ENCODE data around the gene HEATR5B. TPM values are rescaled to one million over a fixed set of nuclear protein-coding genes. Genes with fewer than 3 reads are reported as not detected.
"Not testable (repeated sequence)": the region's sequence is repeated elsewhere in the genome, so short reads cannot be mapped to it uniquely, and the experiment has no call there.

The HEATR5B gene
- total and polyA plus RNA-seq, 9 donors, result 8.3 to 27.4 (median 14.0) TPM

GRCh38 chr2:36951574-36951973, 132.6 kb downstream of the HEATR5B start:
- Histone ChIP-seq H3K27ac (no peak overlapping the region), H3K36me3 (no peaks in the 10 kb centered on the region), H3K9me3 (no peaks in the 10 kb centered on the region), H3K27me3 (no peaks in the 10 kb centered on the region), H3K4me3 (no peak overlapping the region), H3K4me1 (ENCODE audit: insufficient read depth) (peaks cover 4% of the 10 kb centered on the region)
- WGBS, 3 donors, result 92 to 93% (median 93%) methylated on average over 7 of the region's 7 CpGs
- intact Hi-C loops (cut with DNase I), result no loop called here
- DNase-seq, result no peak
- no peak for TF ChIP-seq EP300 (IDR thresholded peaks at IDR 0.05)
- TF ChIP-seq CTCF (IDR thresholded peaks at IDR 0.05), result no peak
- TF ChIP-seq POLR2A (IDR thresholded peaks at IDR 0.05), result no peak

- Histone ChIP-seq H3K4me1 (ENCODE audit: insufficient read depth) (peaks cover 4% of the 10 kb centered on the region), H3K27me3 (no peaks in the 10 kb centered on the region), H3K27ac (no peak overlapping the region), H3K9me3 (no peaks in the 10 kb centered on the region), H3K36me3 (no peaks in the 10 kb centered on the region), H3K4me3 (no peak overlapping the region)
- WGBS, 3 donors, result 66 to 90% (median 81%) methylated on average over 2 of the region's 2 CpGs
- no peak for DNase-seq
- intact Hi-C loops (cut with DNase I), result no loop called here
- no peak for TF ChIP-seq CTCF (IDR thresholded peaks at IDR 0.05)
- no peak for TF ChIP-seq EP300 (IDR thresholded peaks at IDR 0.05)
- TF ChIP-seq POLR2A (IDR thresholded peaks at IDR 0.05), result no peak
Measured at GRCh38 chr2:36951027-36951518, 133.1 kb downstream of the HEATR5B start.

- no peaks in the 10 kb centered on the region for H3K9me3 ChIP-seq
- WGBS, 3 donors, result 73 to 78% (median 76%) methylated on average over 1 of the region's 1 CpG
- no peaks in the 10 kb centered on the region for H3K27me3 ChIP-seq
- H3K4me1 ChIP-seq (ENCODE audit: insufficient read depth), result peaks cover 3% of the 10 kb centered on the region
- no peak overlapping the region for H3K4me3 ChIP-seq
- no peak overlapping the region for H3K27ac ChIP-seq
- TF ChIP-seq CTCF (IDR thresholded peaks at IDR 0.05), result no peak
- TF ChIP-seq POLR2A (IDR thresholded peaks at IDR 0.05), result no peak
- no peak for TF ChIP-seq EP300 (IDR thresholded peaks at IDR 0.05)
- H3K36me3 ChIP-seq, result no peaks in the 10 kb centered on the region
- intact Hi-C loops (cut with DNase I), result no loop called here
- DNase-seq, result no peak
Measured at GRCh38 chr2:36949845-36950244, 134.3 kb downstream of the HEATR5B start.

GRCh38 chr2:36945240-36945639, 138.9 kb downstream of the HEATR5B start:
- H3K27ac ChIP-seq; intact Hi-C loops (cut with DNase I); H3K4me1 ChIP-seq (ENCODE audit: insufficient read depth); H3K27me3 ChIP-seq; H3K9me3 ChIP-seq; H3K4me3 ChIP-seq; DNase-seq; H3K36me3 ChIP-seq: not testable (repeated sequence)
- WGBS, 3 donors, result 91 to 93% (median 92%) methylated on average over 10 of the region's 10 CpGs

GRCh38 chr2:36941867-36942266, 142.3 kb downstream of the HEATR5B start:
- Histone ChIP-seq H3K4me1 (ENCODE audit: insufficient read depth) (peaks cover 1% of the 10 kb centered on the region), H3K36me3 (no peaks in the 10 kb centered on the region), H3K9me3 (no peaks in the 10 kb centered on the region), H3K27me3 (no peaks in the 10 kb centered on the region), H3K4me3 (no peak overlapping the region), H3K27ac (no peak overlapping the region)
- 86 to 95% (median 89%) methylated on average over 4 of the region's 4 CpGs for WGBS, 3 donors
- no peak for TF ChIP-seq EP300 (IDR thresholded peaks at IDR 0.05)
- TF ChIP-seq POLR2A (IDR thresholded peaks at IDR 0.05), result no peak
- no peak for TF ChIP-seq CTCF (IDR thresholded peaks at IDR 0.05)
- intact Hi-C loops (cut with DNase I), result no loop called here
- DNase-seq, result no peak

GRCh38 chr2:36936526-36936925, 147.6 kb downstream of the HEATR5B start:
- DNase-seq; H3K4me3 ChIP-seq; H3K36me3 ChIP-seq; intact Hi-C loops (cut with DNase I); H3K9me3 ChIP-seq; H3K27ac ChIP-seq; H3K27me3 ChIP-seq; H3K4me1 ChIP-seq (ENCODE audit: insufficient read depth): not testable (repeated sequence)

GRCh38 chr2:36931688-36932087, 152.5 kb downstream of the HEATR5B start:
- DNase-seq; H3K36me3 ChIP-seq; H3K4me3 ChIP-seq; H3K4me1 ChIP-seq (ENCODE audit: insufficient read depth); H3K27me3 ChIP-seq; H3K9me3 ChIP-seq; intact Hi-C loops (cut with DNase I); H3K27ac ChIP-seq: not testable (repeated sequence)
- WGBS, 3 donors, result 95 to 98% (median 96%) methylated on average over 6 of the region's 6 CpGs
